Measurements from ENCODE around the gene TMEM132A.

The TMEM132A gene

DNA sequence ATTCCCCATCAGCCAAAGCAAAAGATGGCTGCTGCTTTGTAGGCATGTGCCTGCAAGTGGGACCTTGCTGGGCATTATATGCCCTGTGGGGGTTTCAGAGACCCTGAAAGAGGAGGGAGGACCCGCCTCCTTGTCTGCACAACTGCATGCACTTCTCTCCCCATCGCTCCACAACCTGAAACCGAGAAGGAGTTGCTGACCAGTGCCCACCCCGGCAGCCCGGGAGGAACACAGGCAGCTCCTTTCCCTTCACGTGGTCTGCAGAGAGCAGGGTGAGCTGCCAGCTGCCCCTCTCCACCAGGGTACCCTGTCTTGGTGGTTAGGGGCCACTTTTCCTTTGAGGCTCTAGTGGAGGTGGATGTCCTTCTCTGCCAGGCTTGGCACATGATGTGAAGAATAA lies 1.4 kb upstream of the TMEM132A start:
- no peak for DNase-seq

DNA sequence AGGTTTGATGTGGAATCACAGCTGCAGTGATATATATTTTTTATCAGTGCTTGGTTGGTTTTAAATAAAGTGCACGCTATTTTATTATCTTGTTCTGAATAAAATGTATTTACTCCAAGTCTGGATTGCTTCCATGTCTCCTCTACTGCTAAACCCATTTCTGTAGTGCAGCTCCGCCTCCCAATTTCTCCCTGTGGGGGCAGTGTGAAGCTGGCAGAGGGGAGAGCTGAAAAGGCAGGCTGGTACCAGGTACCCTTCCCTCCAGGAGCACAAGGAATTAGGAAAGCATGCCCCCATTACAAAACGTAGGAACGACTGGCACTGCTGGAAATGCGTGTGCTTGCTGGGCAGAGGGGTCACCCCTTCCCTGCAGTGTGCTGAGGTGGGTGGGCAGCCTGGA lies 934 bp upstream of the TMEM132A start:
- DNase-seq = no peak

DNA sequence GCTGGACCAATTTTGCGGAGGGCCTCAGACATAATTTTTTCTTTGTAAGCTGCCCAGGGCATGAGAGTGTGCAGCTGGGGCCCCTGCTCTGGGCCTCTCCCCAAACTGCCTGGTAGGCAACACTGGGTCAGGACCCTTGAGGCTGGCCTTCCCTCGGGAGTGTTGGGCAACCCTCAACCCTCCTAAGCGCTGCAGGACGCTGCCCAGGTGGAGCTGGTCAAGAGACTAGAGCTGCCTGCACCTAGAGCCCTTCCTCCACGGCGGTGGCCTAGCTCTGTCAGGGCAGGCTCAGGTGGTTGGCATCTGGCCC lies 505 bp upstream of the TMEM132A start:
- no peak for DNase-seq

DNA sequence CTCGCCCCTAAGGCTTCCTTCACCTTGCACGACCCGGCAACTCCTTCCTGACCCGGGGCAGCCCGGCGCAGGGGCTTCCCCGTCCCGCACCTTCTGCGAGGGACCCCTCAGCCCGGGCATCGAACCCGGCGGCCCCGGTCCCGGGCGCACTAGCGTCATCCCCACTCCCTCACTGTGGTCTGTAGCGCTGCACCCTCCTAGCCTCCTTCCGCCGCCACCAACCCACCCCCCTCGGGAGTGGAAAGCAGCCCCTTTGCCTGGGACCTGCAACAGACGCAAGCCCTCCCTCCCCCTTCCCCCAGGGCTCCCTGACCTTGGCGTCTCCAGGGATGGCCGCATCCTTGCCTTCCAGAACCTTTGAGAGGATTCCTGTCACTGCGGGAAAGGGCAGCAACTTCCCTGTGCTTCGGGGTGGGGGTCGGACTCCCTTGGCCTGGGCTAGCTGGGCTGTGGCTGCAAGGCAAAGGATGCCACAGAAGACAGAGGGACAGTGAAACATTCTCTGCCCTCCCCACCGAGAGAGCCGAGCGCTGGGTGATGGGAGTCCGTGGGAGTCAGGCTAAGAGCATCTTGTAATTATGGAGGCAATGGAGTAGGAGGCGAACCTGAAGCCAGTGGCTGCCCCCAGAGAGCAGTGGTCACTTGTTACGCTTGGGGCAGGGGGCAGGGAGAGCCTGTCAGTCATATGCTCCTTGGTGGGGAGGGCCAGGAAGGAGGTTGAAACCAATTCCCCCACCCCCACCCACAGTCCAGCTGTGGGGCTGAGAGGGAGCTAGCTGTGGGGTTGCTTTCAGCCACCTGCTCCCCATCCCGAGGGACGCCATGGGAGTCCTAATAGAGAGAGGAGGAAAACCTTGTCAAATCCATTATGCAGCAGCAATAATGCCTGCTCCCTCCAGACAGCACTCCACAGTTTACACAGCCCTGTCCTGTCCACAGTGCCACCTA lies 920 bp downstream of the TMEM132A start:
- DNase-seq = no peak

DNA sequence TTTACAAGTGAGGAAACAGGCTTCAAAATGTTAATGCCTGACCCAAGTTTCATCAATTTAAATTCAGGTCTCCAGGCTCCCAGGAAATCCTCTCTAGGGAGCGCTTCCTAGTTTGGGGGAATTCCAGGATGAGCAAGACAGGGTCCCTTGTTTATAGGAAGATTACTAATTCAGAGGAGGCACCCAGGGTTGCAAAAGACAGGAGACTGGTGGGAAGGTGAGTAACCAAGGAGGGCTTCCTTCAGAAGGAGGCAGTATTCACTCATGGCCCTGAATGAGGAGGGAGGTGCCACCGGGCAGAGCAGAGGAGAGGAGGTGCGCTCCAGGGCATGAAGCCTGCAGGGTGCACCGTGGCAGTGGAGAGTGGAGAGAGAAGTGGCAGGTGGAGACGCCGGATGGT lies 1.6 kb downstream of the TMEM132A start:
- DNase-seq = no peak

DNA sequence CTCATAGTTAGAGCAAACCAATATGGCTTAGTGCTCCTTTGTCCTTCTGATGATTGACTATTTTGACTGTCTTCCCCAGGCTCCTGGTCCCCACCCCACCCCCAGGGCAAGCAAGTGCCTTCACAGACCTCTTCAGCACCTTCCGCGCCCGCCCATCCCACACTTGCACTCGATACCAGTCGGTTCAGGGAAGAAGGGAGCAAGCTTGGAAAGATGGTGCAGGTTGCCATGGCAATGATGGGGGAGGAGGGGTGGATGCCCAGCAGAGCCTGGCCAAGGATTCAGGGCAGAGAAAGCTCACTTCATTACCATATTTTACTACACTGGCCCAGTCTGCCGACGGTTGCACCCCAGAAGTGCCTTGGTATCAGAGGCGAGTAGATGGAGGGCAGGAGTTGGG lies 2.2 kb downstream of the TMEM132A start:
- DNase-seq = no peak

DNA sequence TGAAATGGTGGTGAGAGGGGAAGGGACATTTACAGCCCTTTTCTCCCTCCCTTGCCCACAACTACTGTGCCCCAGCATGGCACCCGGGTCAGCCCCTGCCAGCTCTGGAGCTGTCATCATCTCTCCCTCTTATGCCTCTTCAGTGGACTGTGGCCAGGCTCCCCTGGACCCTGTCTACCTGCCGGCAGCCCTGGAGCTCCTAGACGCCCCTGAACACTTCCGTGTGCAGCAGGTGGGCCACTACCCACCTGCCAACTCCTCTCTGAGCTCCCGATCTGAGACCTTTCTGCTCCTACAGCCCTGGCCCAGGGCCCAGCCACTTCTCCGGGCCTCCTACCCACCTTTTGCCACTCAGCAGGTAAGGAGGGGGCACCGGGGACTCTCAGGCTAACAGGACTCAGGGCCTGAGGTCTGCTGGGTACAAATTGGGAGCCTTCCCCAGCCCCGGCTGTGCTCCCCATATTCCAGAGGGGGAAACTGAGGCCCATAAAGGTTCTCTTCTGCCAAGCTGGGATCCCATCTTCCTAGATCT lies 2.9 kb downstream of the TMEM132A start:
- DNase-seq = no peak

DNA sequence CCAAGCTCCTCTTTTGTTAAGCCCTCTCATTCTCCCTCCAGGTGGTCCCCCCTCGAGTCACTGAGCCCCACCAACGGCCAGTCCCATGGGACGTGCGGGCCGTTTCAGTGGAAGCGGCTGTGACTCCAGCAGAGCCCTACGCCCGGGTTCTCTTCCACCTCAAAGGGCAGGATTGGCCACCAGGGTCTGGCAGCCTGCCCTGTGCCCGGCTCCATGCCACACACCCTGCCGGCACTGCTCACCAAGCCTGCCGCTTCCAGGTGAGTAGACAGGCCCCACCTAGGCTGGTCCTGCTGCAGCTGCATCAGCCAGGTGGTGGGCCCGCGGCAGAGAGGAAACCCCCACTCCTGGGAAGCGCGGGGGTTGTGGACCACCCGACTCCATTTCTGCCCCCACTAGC lies 3.3 kb downstream of the TMEM132A start:
- no peak for DNase-seq

DNA sequence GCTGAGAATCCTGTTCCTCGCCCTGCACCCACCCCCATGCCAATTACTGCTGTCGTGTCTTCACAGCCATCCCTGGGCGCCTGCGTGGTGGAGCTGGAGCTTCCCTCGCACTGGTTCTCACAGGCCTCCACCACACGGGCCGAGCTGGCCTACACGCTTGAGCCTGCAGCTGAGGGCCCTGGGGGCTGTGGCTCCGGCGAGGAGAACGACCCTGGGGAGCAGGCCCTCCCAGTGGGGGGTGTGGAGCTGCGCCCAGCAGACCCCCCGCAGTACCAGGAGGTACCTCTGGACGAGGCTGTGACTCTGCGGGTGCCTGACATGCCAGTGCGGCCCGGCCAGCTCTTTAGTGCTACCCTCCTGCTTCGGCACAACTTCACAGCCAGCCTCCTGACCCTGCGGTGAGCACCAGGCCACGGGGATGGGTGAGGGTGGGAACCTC lies 4.3 kb downstream of the TMEM132A start:
- no peak for DNase-seq

DNA sequence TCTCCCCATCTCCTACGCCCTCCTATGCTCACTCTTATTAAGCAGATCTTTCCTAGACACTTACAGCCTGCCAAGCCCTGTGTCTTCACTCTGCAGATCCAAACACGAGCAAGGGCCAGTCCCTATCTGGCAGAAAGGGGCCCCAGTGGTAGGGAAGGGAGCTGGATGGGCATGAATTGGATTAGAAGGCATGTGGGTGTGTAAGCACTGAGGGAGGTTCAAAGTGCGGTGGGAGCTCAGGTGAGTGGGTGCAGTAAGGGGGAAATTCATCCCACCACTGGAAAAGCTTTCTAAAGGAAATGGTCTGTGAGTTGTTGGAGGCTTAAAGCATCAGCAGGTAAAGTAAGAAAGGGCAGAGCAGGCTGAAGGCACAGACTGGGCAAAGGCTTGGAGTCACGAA lies 5.5 kb downstream of the TMEM132A start:
- DNase-seq = no peak

DNA sequence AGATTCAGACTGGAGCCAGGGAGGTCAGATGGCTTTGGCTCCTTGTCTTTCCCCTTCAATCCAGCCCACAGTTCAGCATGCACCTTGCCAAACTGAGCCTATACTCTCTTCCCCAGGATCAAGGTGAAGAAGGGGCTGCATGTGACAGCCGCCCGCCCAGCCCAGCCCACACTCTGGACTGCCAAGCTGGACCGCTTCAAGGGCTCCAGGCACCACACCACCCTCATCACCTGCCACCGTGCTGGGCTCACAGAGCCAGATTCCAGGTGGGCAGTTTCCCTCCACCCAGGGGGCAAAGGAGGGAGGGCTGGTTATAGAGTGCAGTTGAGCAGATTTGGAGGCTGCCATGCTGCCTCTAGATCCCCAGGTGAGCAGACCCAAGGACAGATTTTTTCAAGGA lies 6.1 kb downstream of the TMEM132A start:
- no peak for DNase-seq

DNA sequence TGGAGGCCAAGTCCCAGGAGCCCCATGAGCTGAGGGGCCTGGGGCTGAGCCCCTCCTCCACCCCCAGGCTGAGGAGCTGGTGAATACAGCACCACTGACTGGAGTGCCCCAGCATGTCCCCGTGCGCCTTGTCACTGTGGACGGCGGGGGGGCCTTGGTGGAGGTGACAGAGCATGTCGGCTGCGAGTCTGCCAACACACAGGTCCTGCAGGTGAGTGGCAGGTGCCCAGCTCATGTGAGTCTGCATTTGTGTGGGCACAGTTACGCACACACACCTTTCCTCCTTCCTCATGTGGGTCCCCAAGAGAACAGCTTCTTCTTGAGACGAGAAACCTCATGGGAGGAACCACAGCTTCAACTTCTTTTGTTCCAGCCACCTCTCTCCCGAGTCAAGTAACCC lies 7.7 kb downstream of the TMEM132A start:
- DNase-seq = no peak

DNA sequence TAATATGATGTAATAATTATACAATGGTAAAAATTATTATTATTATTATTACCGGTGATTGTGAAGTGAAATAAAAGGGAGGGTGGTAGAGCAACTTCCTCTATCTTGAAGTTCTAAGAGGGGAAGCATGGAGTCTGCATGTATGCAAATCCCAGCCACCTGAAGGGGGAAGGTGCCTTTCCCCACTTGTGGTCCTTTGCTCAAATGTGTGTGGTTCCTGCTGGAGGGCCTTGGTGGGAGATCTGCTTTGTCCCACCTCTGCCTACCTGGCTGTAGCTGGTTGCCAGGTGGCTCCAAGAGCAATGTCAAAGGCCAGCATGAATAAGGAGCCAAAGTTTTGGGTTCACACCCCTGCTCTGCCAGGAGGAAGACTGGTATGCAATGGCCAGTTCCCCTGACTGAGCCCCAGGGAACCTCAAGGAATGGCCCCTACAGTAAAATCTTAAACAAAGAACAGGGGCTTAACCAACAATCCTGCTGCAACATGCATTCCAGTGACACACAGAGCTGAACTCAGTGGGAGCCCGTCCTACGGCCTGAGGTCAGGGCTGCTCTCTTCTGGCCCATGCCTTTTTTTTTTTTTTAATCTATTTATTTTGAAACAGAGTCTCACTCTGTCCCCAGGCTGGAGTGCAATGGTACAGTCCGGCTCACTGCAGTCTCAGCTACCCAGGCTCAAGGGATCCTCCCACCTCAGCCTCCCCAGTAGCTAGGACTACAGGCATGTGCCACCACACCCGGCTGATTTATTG lies 8.5 kb downstream of the TMEM132A start:
- no peak for DNase-seq

DNA sequence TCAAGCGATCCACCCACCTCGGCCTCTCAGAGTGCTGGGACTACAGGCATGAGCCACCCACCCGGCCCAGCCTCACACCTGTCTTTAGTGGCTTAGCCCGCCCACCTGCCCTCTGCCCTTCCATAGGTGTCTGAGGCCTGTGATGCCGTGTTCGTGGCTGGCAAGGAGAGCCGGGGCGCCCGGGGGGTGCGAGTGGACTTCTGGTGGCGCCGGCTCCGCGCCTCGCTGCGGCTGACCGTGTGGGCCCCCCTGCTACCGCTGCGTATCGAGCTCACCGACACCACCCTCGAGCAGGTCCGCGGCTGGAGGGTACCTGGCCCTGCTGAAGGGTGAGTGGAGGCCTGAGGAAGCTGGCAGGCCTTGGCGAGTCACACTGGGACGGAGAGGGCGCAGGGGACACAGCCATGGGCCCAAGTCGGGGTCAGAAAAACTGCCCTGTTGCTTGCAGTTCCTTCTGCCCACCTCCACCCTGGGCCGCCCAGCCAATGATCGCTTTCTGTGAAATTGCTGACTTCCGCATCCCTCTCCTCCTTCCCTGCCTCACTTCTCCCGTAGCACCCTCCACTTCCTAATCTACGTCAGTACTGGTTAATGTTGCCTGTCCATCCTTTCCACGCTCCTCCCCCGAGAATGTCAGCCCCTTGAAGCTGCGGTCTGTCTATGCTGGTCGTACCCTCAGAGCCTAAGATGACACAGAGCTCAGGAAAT lies 9.3 kb downstream of the TMEM132A start:
- no peak for DNase-seq

DNA sequence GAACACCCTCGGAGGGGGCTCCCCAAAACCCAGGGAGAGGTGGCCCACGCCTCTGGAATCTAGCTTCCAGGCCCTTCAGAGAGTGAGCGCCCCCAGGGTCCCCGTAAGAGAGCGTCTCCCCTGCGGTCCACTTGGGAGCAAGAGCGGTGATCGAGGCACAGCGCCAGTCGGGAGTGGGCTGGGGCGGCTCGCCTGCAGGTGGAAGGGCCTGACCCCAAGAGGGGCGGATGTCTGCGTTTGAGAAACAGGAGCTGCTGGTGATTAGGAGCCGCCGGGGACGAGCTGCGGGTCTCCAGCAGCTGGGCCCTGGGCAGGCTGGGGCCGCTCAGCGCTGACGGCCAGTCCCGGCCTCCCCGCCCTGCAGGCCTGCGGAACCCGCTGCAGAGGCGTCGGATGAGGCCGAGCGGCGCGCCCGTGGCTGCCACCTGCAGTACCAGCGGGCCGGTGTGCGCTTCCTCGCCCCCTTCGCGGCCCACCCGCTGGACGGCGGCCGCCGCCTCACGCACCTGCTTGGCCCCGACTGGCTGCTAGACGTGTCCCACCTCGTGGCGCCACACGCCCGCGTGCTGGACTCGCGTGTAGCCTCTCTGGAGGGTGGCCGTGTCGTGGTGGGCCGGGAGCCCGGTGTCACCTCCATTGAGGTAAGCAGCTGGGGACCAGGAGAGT lies 10.0 kb downstream of the TMEM132A start:
- no peak for DNase-seq

DNA sequence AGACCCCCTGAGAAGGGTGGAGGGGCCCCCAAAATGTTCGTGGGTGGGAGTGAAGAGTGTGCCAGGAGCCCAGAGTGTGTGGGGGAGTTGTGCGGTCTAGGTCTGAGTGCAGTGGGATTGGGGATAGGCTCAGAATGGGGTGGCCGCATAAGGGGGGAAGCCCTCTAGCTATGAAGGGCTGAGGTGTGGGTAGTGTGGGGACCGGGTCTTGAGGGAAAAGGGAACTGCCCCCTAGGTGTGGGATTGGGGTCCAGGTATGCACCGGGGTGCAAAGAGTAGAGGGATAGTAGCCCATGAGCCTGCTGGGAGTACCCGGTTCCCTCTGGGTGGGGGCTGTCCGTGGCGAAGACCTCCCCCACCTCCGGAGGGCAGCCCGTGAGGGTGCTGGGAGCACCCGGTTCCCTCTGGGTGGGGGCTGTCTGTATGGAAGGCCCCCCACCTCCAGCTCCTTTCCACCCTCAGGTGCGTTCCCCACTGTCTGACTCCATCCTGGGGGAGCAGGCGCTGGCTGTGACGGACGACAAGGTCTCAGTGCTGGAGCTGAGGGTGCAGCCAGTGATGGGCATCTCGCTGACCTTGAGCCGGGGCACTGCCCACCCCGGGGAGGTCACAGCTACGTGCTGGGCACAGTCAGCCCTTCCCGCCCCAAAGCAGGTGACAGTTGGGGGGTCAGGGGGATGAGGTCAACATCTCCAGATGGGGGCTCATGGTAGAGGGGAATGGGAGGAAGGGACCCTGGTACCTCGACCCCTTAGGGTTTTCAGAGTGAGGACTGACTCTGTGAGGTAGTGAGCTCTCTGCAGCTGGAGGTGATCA lies 10.7 kb downstream of the TMEM132A start:
- no peak for DNase-seq

DNA sequence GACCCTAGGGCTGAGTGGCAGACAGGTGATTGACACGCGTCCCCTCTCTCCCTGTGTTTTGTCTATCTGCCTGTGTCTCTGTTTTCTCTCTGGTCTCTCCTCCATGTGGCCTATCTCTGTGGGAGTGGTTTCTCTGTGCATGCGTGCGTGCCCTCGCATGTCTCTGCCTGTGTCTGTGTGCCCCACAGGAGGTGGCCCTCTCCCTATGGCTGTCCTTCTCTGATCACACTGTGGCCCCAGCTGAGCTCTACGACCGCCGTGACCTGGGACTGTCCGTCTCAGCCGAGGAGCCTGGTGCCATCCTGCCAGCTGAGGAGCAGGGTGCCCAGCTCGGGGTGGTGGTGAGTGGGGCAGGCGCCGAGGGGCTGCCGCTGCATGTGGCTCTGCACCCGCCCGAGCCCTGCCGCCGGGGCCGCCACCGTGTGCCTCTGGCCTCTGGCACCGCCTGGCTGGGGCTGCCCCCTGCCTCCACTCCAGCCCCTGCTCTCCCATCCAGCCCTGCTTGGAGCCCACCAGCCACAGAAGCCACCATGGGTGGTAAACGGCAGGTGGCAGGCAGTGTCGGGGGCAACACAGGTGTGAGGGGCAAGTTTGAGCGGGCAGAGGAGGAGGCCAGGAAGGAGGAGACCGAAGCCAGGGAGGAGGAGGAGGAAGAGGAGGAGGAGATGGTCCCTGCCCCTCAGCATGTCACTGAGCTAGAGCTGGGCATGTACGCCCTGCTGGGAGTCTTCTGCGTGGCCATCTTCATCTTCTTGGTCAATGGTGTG lies 11.6 kb downstream of the TMEM132A start:
- no peak for DNase-seq

DNA sequence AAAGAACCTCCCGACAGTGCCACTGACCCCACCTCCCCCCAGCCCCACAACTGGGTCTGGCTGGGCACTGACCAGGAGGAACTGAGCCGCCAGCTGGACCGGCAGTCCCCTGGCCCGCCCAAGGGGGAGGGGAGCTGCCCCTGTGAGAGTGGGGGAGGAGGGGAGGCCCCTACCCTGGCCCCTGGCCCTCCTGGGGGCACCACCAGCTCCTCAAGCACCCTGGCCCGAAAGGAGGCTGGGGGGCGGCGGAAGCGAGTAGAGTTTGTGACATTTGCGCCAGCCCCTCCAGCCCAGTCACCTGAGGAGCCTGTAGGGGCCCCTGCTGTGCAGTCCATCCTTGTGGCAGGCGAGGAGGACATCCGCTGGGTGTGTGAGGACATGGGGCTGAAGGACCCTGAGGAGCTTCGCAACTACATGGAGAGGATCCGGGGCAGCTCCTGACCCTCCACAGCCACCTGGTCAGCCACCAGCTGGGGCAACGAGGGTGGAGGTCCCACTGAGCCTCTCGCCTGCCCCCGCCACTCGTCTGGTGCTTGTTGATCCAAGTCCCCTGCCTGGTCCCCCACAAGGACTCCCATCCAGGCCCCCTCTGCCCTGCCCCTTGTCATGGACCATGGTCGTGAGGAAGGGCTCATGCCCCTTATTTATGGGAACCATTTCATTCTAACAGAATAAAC lies 12.3 kb downstream of the TMEM132A start:
- DNase-seq = no peak

DNA sequence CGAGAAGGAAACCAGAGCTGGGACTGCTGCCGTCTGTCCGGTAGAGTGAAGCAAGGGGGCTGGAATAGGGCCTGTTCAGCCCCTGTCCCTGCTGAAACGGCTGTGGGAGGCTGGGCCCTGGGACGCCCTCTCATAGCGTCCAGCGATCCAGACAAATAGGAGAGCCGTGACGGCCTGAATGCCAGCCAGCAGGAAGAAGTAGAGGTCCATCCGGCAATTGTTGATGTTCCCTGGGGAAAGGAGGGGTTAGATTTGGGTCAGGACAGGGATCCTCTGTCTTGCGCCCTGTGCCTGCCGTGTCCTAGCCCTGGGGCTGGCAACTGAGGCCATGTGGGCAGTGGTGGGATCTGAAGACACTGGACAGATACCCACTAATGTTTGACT lies 12.9 kb downstream of the TMEM132A start:
- DNase-seq = no peak

DNA sequence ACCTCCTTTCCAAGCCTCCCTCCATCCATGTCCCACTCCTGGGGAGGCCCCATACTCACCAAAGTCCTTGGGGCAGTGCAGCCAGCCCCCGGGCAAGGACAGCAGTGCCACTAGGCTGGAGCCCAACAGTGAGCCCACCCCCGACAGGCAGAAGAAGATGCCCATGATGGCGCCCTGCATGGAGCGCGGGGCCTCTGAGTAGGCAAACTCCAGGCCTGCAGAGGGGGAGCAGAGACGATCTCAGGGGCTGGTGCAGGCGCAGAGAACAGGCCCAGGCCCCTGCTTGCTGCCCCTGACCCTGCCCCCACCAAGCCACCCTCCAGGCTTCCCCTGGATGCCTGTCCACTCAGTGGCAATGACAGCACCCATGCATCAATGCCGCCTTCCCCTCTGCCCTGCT lies 13.6 kb downstream of the TMEM132A start:
- DNase-seq = no peak

DNA sequence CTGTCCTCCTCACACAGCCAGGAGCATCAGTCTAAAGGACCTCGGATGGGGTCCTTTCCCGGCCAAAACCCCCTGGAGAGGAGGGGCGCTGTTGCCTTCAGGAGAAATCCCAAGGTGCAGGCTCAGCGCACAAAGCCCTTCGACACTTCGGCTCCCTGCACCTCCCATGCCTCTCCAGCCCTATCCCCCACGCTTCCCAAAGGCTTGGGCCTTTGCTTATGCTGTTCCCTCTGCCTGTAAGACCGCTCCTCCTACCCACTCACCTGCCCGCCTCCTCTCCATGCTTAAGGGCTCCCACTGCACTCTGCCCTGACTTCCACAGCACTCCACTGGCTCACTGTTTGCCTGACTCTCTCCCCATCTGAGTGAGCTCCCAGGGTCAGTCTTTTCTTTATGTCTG lies 14.2 kb downstream of the TMEM132A start:
- DNase-seq = no peak

Measured in stimulated activated CD4-positive, alpha-beta T cell treated with anti-CD3 and anti-CD28 coated beads, Interleukin-4, amount 100 ng/mL, for 4 hours (primary cell).